Measurements from ENCODE around the gene MUTYH.
"Not testable (repeated sequence)": the region's sequence is repeated elsewhere in the genome, so short reads cannot be mapped to it uniquely, and the experiment has no call there.

GRCh38 chr1:45284858-45285257 is 55.4 kb downstream of the MUTYH start:
- TF ChIP-seq, protein P1, sequence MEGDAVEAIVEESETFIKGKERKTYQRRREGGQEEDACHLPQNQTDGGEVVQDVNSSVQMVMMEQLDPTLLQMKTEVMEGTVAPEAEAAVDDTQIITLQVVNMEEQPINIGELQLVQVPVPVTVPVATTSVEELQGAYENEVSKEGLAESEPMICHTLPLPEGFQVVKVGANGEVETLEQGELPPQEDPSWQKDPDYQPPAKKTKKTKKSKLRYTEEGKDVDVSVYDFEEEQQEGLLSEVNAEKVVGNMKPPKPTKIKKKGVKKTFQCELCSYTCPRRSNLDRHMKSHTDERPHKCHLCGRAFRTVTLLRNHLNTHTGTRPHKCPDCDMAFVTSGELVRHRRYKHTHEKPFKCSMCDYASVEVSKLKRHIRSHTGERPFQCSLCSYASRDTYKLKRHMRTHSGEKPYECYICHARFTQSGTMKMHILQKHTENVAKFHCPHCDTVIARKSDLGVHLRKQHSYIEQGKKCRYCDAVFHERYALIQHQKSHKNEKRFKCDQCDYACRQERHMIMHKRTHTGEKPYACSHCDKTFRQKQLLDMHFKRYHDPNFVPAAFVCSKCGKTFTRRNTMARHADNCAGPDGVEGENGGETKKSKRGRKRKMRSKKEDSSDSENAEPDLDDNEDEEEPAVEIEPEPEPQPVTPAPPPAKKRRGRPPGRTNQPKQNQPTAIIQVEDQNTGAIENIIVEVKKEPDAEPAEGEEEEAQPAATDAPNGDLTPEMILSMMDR (IDR thresholded peaks at IDR 0.05): not testable (repeated sequence)
- TF ChIP-seq POLR2AphosphoS5, POLR2A (IDR thresholded peaks at IDR 0.05): not testable (repeated sequence)

Measured in upper lobe of left lung (tissue), 4 donors.